ENCODE results near the gene KRT77. TPM values are rescaled to one million over a fixed set of nuclear protein-coding genes. Genes with fewer than 3 reads are reported as not detected.

KRT77 gene
- total and polyA plus RNA-seq, 2 donors (not counting 1 experiment from before 2014, with no cell fraction given) = not detected

DNA sequence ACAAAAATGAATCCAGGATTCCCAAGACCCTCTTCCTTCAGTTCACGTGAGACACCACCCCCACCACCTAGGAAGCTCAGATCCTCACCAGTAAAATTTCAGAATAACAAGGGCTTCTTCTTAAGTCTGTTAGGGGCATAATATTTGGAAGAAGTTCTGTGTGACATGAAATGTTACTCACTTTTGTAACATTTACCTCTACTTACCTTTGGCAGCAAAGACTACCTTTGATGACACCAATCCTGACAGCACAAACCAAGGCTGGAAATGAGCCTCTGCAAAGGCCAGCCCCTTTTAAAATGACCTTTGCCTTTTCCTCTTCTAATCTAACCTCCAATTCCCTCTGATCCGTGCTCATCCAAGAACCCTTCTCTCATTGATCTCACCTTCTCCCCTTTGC lies 19.4 kb upstream of the KRT77 start:
- no peaks in the 10 kb centered on the region for H3K27me3 ChIP-seq (ENCODE audit: control insufficient read depth, insufficient read depth, low read length)
- no peaks in the 10 kb centered on the region for H3K9me3 ChIP-seq (ENCODE audit: control insufficient read depth, insufficient read depth, low read depth, low read length)
- H3K36me3 ChIP-seq (ENCODE audit: control insufficient read depth, insufficient read depth, low read length) = no peaks in the 10 kb centered on the region
- no peaks in the 10 kb centered on the region for H3K4me1 ChIP-seq (ENCODE audit: control insufficient read depth, extremely low read depth, insufficient read depth, low read length)
- H3K4me3 ChIP-seq (replicated peaks in 1 of 4; ENCODE audit: control extremely low read depth in 1 of 4, insufficient read depth in 1 of 4, low read depth in 3 of 4, low read length in 4 of 4) = no peak overlapping the region
- no peaks in the 10 kb centered on the region for H4K20me1 ChIP-seq (ENCODE audit: control insufficient read depth, extremely low read depth, insufficient read depth, low read length)
- no peak for TF ChIP-seq CTCF (conservative IDR thresholded peaks at IDR 0.05 in 1 of 2, IDR thresholded peaks at IDR 0.05 in 1 of 2; ENCODE audit: low read depth in 1 of 2, low read length in 2 of 2)
- no peak for TF ChIP-seq EZH2 (IDR thresholded peaks at IDR 0.05; ENCODE audit: low read length, missing control alignments)
- no peaks in the 10 kb centered on the region for H3K79me2 ChIP-seq (ENCODE audit: control insufficient read depth, insufficient read depth, low read length)
- no peak overlapping the region for H3K27ac ChIP-seq (ENCODE audit: insufficient read depth, low read length)
- no peak for DNase-seq (ENCODE audit: low read depth in 2 of 2)
- H3K9ac ChIP-seq (ENCODE audit: insufficient read depth, low read length) = no peak overlapping the region
- H3K4me2 ChIP-seq (ENCODE audit: extremely low read depth, insufficient read depth, low read length) = no peak overlapping the region
- no peak overlapping the region for H2AFZ ChIP-seq (ENCODE audit: low read length)

GRCh38 chr12:52721838-52722470 lies 18.6 kb upstream of the KRT77 start:
- H3K36me3 ChIP-seq (ENCODE audit: control insufficient read depth, insufficient read depth, low read length) = no peaks in the 10 kb centered on the region
- no peak for TF ChIP-seq EZH2 (IDR thresholded peaks at IDR 0.05; ENCODE audit: low read length, missing control alignments)
- TF ChIP-seq CTCF (conservative IDR thresholded peaks at IDR 0.05 in 1 of 2, IDR thresholded peaks at IDR 0.05 in 1 of 2; ENCODE audit: low read depth in 1 of 2, low read length in 2 of 2) = no peak
- no peak overlapping the region for H2AFZ ChIP-seq (ENCODE audit: low read length)

DNA sequence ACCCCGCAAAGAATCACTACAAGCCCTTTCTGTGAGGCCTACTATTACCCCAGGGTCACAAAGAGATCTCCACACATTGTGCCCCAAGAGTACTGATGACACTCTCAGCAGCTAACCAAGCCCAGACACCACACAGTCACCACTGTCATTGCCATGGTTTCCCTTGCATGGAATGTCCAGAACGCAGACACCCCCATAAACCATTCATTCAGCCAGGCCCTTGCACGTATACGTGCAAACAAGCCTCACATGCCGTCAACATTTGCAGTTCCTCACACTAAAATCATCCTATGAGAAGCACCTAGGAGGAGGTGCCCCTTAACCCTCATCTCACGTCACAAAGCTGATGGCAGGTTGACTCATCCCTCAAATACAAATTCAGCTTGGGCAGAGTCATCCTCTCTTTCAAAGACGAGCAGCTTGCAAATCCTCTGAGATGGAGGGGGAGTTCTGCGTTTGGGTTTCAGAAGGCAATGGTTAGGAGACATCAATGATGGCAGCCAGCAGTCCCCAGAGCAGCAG lies 17.1 kb upstream of the KRT77 start:
- no peaks in the 10 kb centered on the region for H3K4me1 ChIP-seq (ENCODE audit: control insufficient read depth, extremely low read depth, insufficient read depth, low read length)
- no peak overlapping the region for H3K9ac ChIP-seq (ENCODE audit: insufficient read depth, low read length)
- no peaks in the 10 kb centered on the region for H4K20me1 ChIP-seq (ENCODE audit: control insufficient read depth, extremely low read depth, insufficient read depth, low read length)
- H3K9me3 ChIP-seq (ENCODE audit: control insufficient read depth, insufficient read depth, low read depth, low read length) = no peaks in the 10 kb centered on the region
- H3K36me3 ChIP-seq (ENCODE audit: control insufficient read depth, insufficient read depth, low read length) = no peaks in the 10 kb centered on the region
- H3K4me3 ChIP-seq (replicated peaks in 1 of 4; ENCODE audit: control extremely low read depth in 1 of 4, insufficient read depth in 1 of 4, low read depth in 3 of 4, low read length in 4 of 4) = no peak overlapping the region
- TF ChIP-seq EZH2 (IDR thresholded peaks at IDR 0.05; ENCODE audit: low read length, missing control alignments) (no peak), CTCF (conservative IDR thresholded peaks at IDR 0.05 in 1 of 2, IDR thresholded peaks at IDR 0.05 in 1 of 2; ENCODE audit: low read depth in 1 of 2, low read length in 2 of 2) (no peak)
- peak in 1 of 2 donors; percentile 1 for DNase-seq (ENCODE audit: low read depth in 2 of 2)
- H3K79me2 ChIP-seq (ENCODE audit: control insufficient read depth, insufficient read depth, low read length) = no peaks in the 10 kb centered on the region
- H2AFZ ChIP-seq (ENCODE audit: low read length) = no peak overlapping the region
- peaks cover 7% of the 10 kb centered on the region for H3K27me3 ChIP-seq (ENCODE audit: control insufficient read depth, insufficient read depth, low read length)
- H3K27ac ChIP-seq (ENCODE audit: insufficient read depth, low read length) = no peak overlapping the region
- H3K4me2 ChIP-seq (ENCODE audit: extremely low read depth, insufficient read depth, low read length) = no peak overlapping the region

More at GRCh38 chr12:52721838-52722470, 18.6 kb upstream of the KRT77 start:
- Histone ChIP-seq H3K27ac (ENCODE audit: insufficient read depth, low read length) (no peak overlapping the region), H3K27me3 (ENCODE audit: control insufficient read depth, insufficient read depth, low read length) (no peaks in the 10 kb centered on the region), H3K4me3 (replicated peaks in 1 of 4; ENCODE audit: control extremely low read depth in 1 of 4, insufficient read depth in 1 of 4, low read depth in 3 of 4, low read length in 4 of 4) (no peak overlapping the region), H3K9ac (ENCODE audit: insufficient read depth, low read length) (no peak overlapping the region), H3K9me3 (ENCODE audit: control insufficient read depth, insufficient read depth, low read depth, low read length) (no peaks in the 10 kb centered on the region), H3K4me2 (ENCODE audit: extremely low read depth, insufficient read depth, low read length) (no peak overlapping the region), H3K79me2 (ENCODE audit: control insufficient read depth, insufficient read depth, low read length) (no peaks in the 10 kb centered on the region), H3K4me1 (ENCODE audit: control insufficient read depth, extremely low read depth, insufficient read depth, low read length) (no peaks in the 10 kb centered on the region), H4K20me1 (ENCODE audit: control insufficient read depth, extremely low read depth, insufficient read depth, low read length) (no peaks in the 10 kb centered on the region)
- DNase-seq (ENCODE audit: low read depth in 2 of 2) = no peak
